ENCODE results near the gene SPDYE3.
A peak's percentile ranks its signal among the peaks of the same experiment; 100 is the strongest.
"Not testable (repeated sequence)": the region's sequence is repeated elsewhere in the genome, so short reads cannot be mapped to it uniquely, and the experiment has no call there.

Gene SPDYE3

DNA sequence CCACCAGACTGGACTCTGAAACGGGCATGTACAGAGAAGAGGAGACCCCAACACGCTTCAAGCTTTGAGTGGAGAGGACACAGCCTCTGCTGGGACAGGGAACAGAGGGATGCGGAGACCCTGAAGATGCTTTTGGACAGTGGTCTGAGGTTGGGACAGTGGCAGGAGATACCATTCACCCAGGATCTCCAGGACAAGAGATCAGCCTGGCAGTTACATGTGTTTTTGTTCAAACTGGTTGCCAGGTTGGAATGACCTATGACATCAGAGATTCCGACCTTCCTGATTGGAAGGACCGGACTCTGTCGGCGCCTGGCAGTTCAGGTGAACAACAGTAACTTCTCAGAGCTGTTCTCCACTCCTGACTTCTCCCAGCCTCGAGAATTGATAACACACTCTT, at the start of gene SPDYE3:
Gene SPDYE3 (plus strand): TSS at position 301 of the 400 bp plus-strand sequence. CDS start 184 bp downstream, outside the sequence.
- not testable (repeated sequence) for DNase-seq (ENCODE audit: low spot score)

DNA sequence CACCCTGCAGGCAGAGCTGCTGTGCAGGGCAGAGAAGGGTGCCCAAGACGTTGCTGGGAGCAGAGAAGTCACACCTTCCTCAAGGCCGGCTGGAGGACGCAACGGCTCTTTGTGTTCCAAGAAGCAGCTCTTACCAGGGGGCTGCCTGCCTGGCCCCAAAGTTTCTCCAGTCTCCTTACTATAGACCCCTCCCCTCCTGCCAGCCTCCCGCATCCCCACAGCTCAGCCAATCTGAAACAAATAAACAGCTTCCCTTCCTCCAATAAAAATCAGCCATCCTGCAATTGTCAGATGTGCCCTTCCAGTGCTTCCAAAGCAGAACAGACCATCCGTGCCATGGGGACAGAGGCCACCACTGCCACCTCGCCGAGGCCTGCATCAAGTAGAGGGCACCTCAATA, 47.5 kb upstream of the SPDYE3 start:
- not testable (repeated sequence) for DNase-seq (ENCODE audit: low spot score)

DNA sequence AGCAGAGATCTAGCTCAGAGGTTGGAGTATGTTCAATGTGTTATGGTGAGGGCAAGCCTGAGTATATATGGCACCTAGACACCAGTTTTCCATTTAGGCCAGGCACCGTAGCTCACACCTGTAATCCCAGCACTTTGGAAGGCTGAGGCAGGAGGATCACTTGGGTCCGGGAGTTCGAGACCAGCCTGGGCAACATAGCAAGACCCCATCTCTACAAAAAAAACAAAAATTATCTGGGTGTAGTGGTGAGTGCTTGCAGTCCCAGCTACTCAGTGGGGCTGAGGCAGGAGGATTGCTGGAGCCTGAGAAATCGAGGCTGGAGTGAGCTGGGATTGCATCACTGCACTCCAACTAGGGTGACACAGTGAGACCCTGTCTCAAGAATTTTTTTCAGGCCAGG, 44.6 kb upstream of the SPDYE3 start:
- not testable (repeated sequence) for DNase-seq (ENCODE audit: low spot score)

DNA sequence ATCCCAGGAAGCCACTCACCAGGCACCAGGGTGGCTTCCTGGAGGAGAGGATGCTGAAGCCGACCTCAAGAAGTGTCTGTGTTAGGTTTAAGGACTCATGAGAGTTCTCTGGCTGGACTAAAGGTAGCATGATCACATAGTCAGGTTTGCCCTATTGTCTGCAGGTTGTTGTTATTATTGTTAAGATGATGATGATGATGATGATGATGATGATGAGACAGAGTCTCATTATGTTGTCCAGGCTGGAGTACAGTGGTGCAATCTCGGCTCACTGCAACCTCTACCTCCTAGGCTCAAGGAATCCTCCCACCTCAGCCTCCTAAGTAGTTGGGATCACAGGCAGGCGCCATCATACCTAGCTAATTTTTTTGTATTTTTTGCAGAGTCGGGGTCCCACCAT, 43.3 kb upstream of the SPDYE3 start:
- not testable (repeated sequence) for DNase-seq (ENCODE audit: low spot score)

DNA sequence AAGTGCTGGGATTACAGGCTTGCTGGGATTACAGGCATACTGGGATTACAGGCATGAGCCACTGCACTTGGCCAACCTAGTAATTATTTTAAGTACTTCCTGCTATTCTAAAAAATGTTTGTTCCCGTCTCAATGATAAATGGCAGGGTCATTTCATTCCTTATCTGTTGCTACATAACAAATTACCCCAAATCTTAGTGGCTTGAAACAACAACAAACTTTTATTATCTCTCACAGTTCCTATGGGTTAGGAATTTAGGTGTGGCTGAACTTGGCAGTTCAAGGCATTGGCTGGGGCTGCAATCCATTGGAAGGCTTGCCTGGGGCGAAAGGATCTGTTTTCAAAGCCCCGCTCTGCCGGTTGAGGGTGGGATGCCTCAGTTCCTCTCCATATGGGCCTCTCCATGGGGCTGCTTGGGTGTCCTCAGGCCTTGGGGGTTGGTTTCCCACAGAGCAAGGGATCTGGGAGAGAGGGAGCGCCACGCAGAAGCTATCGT, 42.8 kb upstream of the SPDYE3 start:
- DNase-seq (ENCODE audit: low spot score) = not testable (repeated sequence)

- not testable (repeated sequence) for DNase-seq (ENCODE audit: low spot score)
These were observed 41.7 kb upstream of the SPDYE3 start for GRCh38 chr7:100265851-100266250.

GRCh38 chr7:100266576-100267354, 40.7 kb upstream of the SPDYE3 start:
- no peak for DNase-seq (ENCODE audit: low spot score)

DNA sequence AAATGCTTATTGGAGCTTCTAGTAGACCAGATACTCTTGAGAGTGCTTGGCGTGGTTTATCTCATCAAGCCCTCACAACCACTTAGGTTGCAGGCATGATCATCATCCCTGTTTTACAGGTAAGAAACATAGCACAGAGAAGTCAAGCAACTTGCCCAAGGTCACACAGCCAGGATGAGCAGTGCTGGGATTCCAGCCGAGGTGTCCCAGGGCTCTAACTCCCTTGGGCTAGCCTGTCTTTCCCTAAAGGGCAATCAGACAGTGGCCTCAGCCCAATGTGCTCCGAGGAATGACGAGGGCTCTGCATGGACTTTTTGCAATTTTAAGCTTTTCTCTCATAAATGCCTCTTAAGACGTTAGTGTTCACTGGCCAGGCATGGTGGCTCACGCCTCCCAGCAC, 39.9 kb upstream of the SPDYE3 start:
- no peak for DNase-seq (ENCODE audit: low spot score)

GRCh38 chr7:100268882-100269281, 38.6 kb upstream of the SPDYE3 start:
- DNase-seq (ENCODE audit: low spot score) = not testable (repeated sequence)

GRCh38 chr7:100269306-100270045, 38.0 kb upstream of the SPDYE3 start:
- DNase-seq (ENCODE audit: low spot score) = not testable (repeated sequence)

- DNase-seq (ENCODE audit: low spot score) = not testable (repeated sequence)
These were observed 37.2 kb upstream of the SPDYE3 start for GRCh38 chr7:100270046-100270918.

DNA sequence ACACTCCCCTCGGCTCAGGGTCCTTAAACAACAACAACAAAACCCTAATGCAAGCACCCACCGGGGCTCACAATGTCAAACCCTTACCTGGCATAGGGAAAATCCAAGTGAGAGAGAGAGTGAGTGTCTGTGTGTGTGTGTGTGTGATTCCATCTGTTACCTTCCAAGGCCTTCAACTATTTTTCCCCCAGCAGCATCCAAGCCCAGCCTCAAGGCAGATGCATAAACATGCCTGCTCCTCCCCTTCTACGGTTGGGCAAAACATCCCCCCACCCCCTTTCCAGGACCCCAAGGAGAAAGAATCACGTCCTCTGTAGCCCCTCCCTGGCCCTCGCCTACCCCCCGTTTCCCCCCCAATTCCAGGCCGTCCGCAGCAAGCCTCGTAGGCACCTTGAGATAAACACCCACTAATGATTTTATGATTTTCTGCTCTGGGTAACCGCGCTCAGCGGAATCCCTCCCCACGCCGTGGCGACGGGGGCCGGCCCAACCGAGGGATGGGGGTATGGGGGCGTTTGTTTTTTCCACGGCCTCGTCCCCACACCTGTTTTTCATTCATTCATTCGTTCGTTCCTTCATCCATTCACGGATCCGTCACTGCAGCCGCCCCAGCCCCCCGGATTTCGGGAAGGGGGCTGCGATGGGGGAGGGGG, 36.4 kb upstream of the SPDYE3 start:
- DNase-seq (ENCODE audit: low spot score) = not testable (repeated sequence)

- peak; percentile 99 for DNase-seq (ENCODE audit: low spot score)
These were observed 35.6 kb upstream of the SPDYE3 start for GRCh38 chr7:100271716-100272537.

DNA sequence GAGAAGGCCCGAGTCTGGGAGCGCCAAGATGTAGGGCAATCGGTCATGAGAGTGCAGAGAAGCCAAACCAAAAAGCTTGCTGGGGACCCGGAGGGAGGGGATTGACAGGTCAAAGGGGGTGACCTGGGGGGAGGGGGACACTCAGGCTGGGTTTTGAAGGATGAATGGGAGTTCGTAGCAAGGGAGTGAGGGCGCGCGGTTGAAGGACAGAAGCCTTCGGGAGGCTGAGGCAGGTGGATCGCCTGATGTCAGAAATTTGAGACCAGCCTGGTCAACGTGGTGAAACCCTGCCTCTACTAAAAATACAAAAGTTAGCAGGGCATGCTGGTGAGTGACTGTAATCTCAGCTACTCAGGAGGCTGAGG, 35.0 kb upstream of the SPDYE3 start:
- not testable (repeated sequence) for DNase-seq (ENCODE audit: low spot score)

- no peak for DNase-seq (ENCODE audit: low spot score)
These were observed 32.4 kb upstream of the SPDYE3 start for GRCh38 chr7:100275120-100275519.

DNA sequence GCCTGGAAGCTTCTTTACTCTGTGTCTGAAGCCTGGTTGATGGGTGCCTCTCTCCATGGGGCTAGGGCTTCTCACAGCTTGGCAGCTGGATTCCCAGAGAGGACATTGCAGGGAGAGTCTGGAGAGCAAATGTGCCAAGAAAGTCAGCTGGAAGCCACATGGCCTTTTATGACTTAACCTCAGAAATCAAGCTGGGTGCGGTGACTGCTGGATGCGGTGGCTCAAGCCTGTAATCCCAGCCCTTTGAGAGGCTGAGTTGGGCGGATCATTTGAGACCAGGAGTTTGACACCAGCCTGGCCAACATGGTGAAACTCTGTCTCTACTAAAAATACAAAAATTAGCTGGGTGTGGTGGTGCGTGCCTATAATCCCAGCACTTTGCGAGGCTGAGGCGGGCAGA, 31.4 kb upstream of the SPDYE3 start:
- DNase-seq (ENCODE audit: low spot score) = not testable (repeated sequence)

DNA sequence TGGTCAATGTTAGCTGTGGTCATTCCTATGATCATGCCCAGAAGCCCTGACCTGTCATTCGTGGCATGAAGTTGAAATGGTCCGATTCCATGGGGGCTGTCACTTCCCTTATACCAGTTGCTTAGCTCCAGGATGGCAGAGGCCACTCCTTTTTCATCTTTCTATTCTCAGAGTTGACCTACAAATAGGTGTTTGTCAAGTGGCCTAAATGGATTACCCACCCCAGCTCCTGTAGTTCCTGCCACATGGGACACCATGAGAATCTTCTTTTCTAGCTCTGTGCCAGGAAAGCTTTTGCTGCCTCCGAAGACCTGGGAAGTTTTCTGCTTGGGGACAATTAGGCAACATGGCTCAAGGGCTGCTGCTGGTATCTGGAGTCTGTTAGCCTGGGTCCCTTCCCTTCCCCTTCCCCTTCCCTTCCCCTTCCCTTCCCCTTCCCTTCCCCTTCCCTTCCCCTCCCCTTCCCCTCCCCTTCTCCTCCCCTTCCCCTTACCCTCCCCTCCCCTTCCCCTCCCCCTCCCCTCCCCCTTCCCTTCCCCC, 25.4 kb upstream of the SPDYE3 start:
- DNase-seq (ENCODE audit: low spot score) = not testable (repeated sequence)

DNA sequence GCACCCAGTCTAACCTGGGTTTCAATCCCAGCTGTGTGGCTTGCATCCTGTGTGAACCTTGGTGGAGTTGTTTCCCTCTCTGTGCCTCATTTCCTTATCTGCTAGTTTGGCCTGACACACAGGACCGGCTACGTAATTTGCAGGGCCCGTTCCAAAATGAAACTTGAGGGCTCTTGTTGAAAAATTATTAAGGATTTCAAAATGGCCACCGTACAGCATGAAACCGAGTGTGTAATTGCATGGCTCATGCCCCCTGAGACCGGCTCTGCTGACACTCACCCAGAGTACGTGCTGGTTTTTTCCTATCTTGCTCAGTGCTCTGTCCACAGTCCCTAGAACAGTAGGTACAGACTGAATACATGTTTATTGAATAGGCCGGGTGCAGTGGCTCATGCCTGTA, 24.4 kb upstream of the SPDYE3 start:
- DNase-seq (ENCODE audit: low spot score) = not testable (repeated sequence)

- DNase-seq (ENCODE audit: low spot score) = not testable (repeated sequence)
These were observed 20.1 kb upstream of the SPDYE3 start for GRCh38 chr7:100287191-100287969.
